Activated gamma-delta T cell (primary cell): ENCODE data around the gene STARD3.

Experiments used
- DNase-seq: peaks from one replicate; lab custom pipeline; 2025; lab: John Stamatoyannopoulos, UW

The STARD3 gene

GRCh38 chr17:39604911-39605491 lies 31.9 kb upstream of the STARD3 start:
- DNase-seq, result no peak

- DNase-seq, result no peak
These were observed 31.2 kb upstream of the STARD3 start for GRCh38 chr17:39605492-39606433.

- DNase-seq, result no peak
These were observed 30.4 kb upstream of the STARD3 start for GRCh38 chr17:39606434-39607056.

GRCh38 chr17:39607057-39607850 lies 29.7 kb upstream of the STARD3 start:
- no peak for DNase-seq

DNA sequence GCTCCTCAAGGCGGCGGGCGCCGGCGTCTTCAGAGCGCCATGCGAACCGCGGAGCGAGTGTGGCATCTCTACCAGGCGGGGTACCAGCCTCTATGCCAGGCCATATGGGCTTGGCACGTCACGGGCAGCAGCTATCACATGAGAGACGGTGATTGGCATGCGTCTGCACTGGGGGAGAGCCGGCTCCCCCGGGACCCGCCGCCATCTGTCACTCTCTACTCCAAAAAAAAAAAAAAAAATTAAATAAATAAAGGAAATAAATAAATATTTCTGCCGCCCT lies 29.2 kb upstream of the STARD3 start, which contains the start of gene NEUROD2:
Gene NEUROD2, minus strand, starts transcription at position 70 of the 280 bp plus-strand sequence. CDS start 1,321 bp downstream, outside the sequence.
- no peak for DNase-seq

- no peak for DNase-seq
These were observed 28.6 kb upstream of the STARD3 start for GRCh38 chr17:39608142-39608981.

- no peak for DNase-seq
These were observed 27.4 kb upstream of the STARD3 start for GRCh38 chr17:39609416-39610025.

GRCh38 chr17:39611401-39612112 lies 25.4 kb upstream of the STARD3 start:
- no peak for DNase-seq

GRCh38 chr17:39612291-39612894 lies 24.6 kb upstream of the STARD3 start:
- no peak for DNase-seq

- no peak for DNase-seq
These were observed 23.9 kb upstream of the STARD3 start for GRCh38 chr17:39612935-39613464.

GRCh38 chr17:39614545-39615157 lies 22.3 kb upstream of the STARD3 start:
- no peak for DNase-seq

GRCh38 chr17:39615434-39615833 lies 21.5 kb upstream of the STARD3 start:
- DNase-seq, result no peak

DNA sequence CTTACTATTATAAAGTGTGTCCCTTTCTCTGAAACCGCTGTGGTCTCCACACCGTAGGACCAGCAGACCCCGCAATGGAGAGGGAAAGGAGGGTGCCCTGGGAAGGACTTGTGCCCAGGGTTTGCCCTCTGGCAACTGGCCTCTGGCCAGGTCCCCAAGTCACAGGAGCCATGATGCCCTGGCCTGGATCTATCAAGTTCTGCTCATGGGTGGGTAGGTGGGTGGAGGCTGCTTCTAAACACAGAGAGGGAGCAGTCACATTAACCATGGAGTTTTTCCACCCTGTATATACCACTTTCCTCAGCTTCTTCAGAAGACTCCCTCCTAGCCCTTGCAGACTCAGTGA lies 19.9 kb upstream of the STARD3 start:
- DNase-seq, result no peak

- DNase-seq, result peak; percentile 30
These were observed 19.3 kb upstream of the STARD3 start for GRCh38 chr17:39617446-39618245.

DNA sequence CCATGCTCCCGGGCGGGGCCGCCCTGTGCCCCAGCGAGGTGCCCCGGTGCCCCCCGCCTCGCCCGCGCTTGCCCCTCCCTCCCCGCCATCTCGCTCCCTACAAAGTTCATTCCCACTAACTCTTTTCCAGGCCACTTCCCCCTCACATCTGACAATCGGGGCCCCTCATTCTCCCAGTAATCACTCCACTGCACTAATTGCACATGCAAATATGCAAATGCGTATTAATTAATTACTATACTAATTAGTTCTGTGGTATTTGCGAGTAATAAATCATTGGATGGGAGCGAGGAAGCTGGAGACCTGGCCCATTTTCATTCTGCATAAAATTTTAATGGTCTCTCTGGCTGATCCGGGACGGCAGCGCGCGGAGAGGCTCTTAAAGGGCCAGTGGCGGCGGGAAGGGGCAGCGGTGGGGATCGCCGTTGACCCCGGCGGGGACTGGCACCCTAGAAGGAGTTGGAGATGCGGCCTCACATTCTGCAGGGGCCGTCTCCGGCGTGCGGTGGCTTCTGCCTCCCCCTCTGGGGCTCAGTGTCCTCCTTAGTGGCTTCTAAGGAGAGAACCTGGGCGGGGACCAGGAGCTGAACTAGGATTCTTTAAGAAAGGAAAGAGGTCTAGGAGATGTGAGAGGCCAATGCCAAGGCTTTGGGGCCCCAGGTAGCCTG lies 18.6 kb upstream of the STARD3 start:
- DNase-seq, result no peak

GRCh38 chr17:39618956-39619785 lies 17.8 kb upstream of the STARD3 start:
- DNase-seq, result no peak

- no peak for DNase-seq
These were observed 17.2 kb upstream of the STARD3 start for GRCh38 chr17:39619786-39620101.
